Glutamatergic neuron (in vitro differentiated cells): ENCODE data around the gene TMEM121. TPM values are rescaled to one million over a fixed set of nuclear protein-coding genes. Genes with fewer than 3 reads are reported as not detected.
"Not testable (repeated sequence)": the region's sequence is repeated elsewhere in the genome, so short reads cannot be mapped to it uniquely, and the experiment has no call there.

ENCODE experiments used
- DNase-seq: peaks from one replicate; pipeline ENCODE4 v3.0.0; 2022
- H3K27ac Mint-ChIP-seq: one replicate; pipeline ENCODE4 v1.8.0; 2020; ENCODE audit warnings: mild to moderate bottlenecking, mixed read lengths, inconsistent platforms; ENCODE audit not compliant: unreplicated experiment
- H3K27me3 Mint-ChIP-seq: one replicate; pipeline ENCODE4 v1.8.0; 2020; ENCODE audit warnings: mild to moderate bottlenecking, moderate library complexity, mixed read lengths, inconsistent platforms; ENCODE audit not compliant: unreplicated experiment
- H3K36me3 Mint-ChIP-seq: one replicate; pipeline ENCODE4 v1.8.0; 2020; ENCODE audit warnings: mild to moderate bottlenecking, mixed read lengths, inconsistent platforms; ENCODE audit not compliant: unreplicated experiment
- H3K4me1 Mint-ChIP-seq: one replicate; pipeline ENCODE4 v1.8.0; 2020; ENCODE audit warnings: mild to moderate bottlenecking, low read depth, mixed read lengths, inconsistent platforms; ENCODE audit not compliant: unreplicated experiment
- H3K4me3 Mint-ChIP-seq: one replicate; pipeline ENCODE4 v1.8.0; 2020; ENCODE audit warnings: mild to moderate bottlenecking, mixed read lengths, inconsistent platforms; ENCODE audit not compliant: unreplicated experiment
- H3K9me3 Mint-ChIP-seq: one replicate; pipeline ENCODE4 v1.8.0; 2020; ENCODE audit warnings: mild to moderate bottlenecking, moderate library complexity, mixed read lengths, inconsistent platforms; ENCODE audit not compliant: unreplicated experiment
- total RNA-seq: library from RNA; stranded (reverse); fragmentation: NEBNext Ultra II Directional; extraction: Animal tissue kit (Norgen Biotek cat#: 25700); gene quantifications from one replicate; pipeline ENCODE4 v1.2.1, GENCODE V29; 2021; ENCODE audit not compliant: unreplicated experiment
- TF ChIP-seq, protein P1 (sequence below): fragments of 200-600 bp; sonication (generic); IDR thresholded peaks from one replicate; pipeline ENCODE4 v1.5.0; 2021; ENCODE audit not compliant: partially characterized antibody, unreplicated experiment

The TMEM121 gene
- total RNA-seq, 1 donor from 2014 or later, result 2.7 TPM

DNA sequence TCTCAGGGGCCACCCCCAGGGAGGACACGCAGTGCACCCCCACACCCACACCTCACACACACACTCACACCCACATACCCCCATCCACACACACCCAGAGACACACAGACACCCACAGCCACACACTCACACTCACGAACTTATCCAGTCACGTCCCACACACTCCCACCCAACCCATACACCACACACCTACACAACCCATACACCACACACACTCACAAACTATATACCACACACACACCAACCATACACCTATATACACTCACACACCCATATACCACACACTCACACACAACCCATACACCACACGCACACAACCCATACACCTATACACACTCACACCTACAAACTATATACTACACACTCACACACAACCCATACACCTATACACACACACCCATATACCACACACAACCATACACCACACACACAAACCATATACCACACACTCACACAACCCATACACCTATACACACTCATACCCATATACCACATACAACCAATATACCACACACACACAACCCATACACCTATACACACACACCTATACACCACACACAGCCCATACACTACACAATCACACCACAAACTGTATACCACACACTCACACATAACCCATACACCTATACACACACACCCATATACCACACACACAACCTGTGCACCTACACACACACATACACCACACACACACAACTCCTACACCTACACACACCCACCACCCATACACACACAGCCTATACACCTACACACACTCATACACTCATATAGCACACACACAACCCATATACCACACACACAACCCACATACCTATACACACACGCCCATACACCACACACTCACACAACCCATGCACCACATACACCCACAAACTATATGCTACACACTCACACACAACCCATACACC, 42.7 kb downstream of the TMEM121 start:
- Mint-ChIP-seq H3K4me3 (no peak overlapping the region), H3K27ac (no peak overlapping the region), H3K4me1 (no peaks in the 10 kb centered on the region), H3K36me3 (peaks cover 24% of the 10 kb centered on the region), H3K27me3 (peaks cover 26% of the 10 kb centered on the region), H3K9me3 (peaks cover 31% of the 10 kb centered on the region)
- TF ChIP-seq, protein P1, sequence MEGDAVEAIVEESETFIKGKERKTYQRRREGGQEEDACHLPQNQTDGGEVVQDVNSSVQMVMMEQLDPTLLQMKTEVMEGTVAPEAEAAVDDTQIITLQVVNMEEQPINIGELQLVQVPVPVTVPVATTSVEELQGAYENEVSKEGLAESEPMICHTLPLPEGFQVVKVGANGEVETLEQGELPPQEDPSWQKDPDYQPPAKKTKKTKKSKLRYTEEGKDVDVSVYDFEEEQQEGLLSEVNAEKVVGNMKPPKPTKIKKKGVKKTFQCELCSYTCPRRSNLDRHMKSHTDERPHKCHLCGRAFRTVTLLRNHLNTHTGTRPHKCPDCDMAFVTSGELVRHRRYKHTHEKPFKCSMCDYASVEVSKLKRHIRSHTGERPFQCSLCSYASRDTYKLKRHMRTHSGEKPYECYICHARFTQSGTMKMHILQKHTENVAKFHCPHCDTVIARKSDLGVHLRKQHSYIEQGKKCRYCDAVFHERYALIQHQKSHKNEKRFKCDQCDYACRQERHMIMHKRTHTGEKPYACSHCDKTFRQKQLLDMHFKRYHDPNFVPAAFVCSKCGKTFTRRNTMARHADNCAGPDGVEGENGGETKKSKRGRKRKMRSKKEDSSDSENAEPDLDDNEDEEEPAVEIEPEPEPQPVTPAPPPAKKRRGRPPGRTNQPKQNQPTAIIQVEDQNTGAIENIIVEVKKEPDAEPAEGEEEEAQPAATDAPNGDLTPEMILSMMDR, result no peak
- DNase-seq, result no peak

DNA sequence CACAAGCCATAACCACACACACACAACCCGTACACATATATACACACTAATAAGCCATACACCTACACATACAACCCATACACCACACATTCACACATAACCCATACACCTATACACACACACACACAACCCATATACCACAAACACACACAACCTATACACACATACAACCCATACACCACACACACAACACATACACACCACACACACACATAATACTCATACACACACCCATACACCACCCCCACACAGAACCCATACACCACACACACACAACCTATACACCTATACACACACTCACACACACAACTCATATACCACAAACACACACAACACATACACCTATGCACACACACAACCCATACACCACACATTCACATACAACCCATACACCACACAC, 44.1 kb downstream of the TMEM121 start:
- H3K27ac Mint-ChIP-seq, result no peak overlapping the region
- no peaks in the 10 kb centered on the region for H3K4me1 Mint-ChIP-seq
- no peak overlapping the region for H3K4me3 Mint-ChIP-seq
- peaks cover 26% of the 10 kb centered on the region for H3K9me3 Mint-ChIP-seq
- peaks cover 18% of the 10 kb centered on the region for H3K36me3 Mint-ChIP-seq
- H3K27me3 Mint-ChIP-seq, result peaks cover 22% of the 10 kb centered on the region
- TF ChIP-seq, protein P1, result no peak
- no peak for DNase-seq

DNA sequence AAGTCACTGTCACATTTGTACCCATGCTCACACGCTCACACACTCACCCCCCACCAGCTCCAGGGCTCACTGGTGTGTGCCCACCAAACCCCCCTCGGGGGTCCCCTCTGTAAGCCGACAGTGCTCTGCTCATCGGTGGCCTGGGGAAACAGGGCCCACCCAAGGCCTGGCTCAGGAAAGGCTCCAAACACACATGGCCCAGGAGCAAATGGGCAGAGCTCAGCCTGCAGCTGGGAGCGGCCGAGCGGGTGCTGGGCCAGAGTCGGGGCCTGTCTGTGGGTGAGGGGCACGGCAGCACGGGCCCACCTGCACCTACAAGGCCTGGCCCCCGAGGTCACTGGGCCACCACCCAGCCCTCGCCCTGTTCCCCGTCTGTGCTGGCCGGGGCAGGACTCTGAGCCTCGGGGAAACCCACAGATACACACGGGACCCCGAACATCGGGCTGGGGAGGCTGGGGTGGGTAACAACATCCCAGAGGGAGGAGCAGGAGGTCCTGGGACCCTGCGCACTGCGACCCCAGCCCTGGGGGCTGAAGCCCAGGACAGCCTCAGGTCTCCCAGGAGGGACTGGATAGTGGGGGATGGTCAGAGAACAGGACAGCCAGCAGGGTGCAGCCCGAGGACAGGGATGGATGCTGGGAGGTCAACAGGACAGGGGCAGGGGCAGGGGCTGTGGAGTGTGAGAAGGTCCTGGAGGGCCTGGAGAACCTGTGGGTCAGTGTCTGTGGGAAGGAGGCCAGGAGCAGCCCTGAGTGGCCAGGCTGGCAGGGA, 45.0 kb downstream of the TMEM121 start:
- not testable (repeated sequence) for H3K4me3 Mint-ChIP-seq, DNase-seq
- peaks cover 22% of the 10 kb centered on the region for H3K36me3 Mint-ChIP-seq

DNA sequence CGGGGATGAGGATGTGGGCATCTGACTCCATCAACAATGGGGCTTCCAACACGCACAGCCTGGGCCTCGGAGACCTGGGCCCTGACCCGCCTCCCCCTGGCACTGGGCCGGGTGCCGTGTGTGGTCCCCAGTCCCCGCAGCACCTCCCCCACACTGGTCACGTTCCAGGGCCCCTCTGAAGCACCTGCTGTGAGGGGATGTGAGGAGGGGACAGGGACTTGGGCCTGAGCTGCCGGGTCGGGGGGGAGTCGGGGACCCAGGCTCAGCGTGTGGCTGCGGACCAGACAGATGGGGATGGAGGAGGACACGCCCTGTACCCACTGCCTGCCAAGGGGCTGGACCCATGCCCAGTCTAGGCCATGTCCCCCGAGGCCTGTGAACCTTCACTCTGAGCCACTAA, 45.7 kb downstream of the TMEM121 start:
- H3K9me3 Mint-ChIP-seq, result peaks cover 36% of the 10 kb centered on the region
- H3K27me3 Mint-ChIP-seq, result peaks cover 31% of the 10 kb centered on the region
- H3K27ac Mint-ChIP-seq, H3K4me3 Mint-ChIP-seq, H3K4me1 Mint-ChIP-seq, DNase-seq: not testable (repeated sequence)
- peaks cover 28% of the 10 kb centered on the region for H3K36me3 Mint-ChIP-seq

More for the DNA sequence above, 45.0 kb downstream of the TMEM121 start:
- Mint-ChIP-seq H3K9me3 (peaks cover 30% of the 10 kb centered on the region), H3K27me3 (peaks cover 25% of the 10 kb centered on the region)
- not testable (repeated sequence) for H3K4me1 Mint-ChIP-seq, H3K27ac Mint-ChIP-seq

DNA sequence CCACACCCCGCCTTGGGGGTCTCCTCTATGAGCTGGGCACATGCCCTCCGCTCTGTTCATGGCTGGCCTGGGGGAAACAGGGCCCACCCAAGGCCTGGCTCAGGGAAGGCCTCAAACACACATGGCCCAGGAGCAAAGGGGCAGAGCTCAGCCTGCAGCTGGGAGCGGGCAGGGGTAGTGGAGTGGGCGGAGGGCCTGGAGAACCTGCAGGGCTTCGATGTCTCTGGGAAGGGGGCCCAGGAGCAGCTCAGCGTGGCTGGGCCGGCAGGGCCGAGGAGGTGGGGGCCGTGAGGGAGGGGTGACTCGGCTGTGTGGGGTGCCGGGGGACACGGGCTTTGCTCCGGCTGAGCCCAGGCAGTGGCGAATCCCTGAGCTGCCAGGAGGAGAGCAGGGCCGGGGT, 47.5 kb downstream of the TMEM121 start:
- not testable (repeated sequence) for DNase-seq
- peaks cover 31% of the 10 kb centered on the region for H3K36me3 Mint-ChIP-seq

DNA sequence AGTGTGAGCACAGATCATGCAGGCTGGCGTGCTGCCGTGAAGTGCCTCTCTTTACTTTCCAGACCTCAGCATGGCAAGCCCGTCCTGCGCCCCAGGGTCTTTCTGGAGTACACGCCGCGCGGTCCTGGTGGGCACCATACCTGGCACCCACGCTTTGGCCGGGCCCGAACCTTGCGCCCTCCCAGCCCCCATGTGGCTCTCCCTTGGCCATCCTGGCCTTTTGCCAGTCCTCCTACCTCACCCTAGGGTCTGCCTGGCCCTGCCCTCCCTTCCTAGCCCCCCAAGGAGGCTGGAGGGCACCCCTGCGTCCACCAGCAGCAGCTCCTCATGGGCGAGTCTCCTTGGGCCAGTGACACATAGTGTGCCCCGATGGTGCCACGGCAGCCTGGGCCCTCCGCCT, 48.0 kb downstream of the TMEM121 start:
- peaks cover 31% of the 10 kb centered on the region for H3K36me3 Mint-ChIP-seq
- DNase-seq, H3K4me3 Mint-ChIP-seq, H3K4me1 Mint-ChIP-seq, H3K27ac Mint-ChIP-seq: not testable (repeated sequence)
- peaks cover 36% of the 10 kb centered on the region for H3K9me3 Mint-ChIP-seq
- peaks cover 28% of the 10 kb centered on the region for H3K27me3 Mint-ChIP-seq

More for the DNA sequence above, 47.5 kb downstream of the TMEM121 start:
- H3K27me3 Mint-ChIP-seq, result peaks cover 33% of the 10 kb centered on the region
- not testable (repeated sequence) for H3K4me3 Mint-ChIP-seq, H3K27ac Mint-ChIP-seq, H3K4me1 Mint-ChIP-seq
- peaks cover 37% of the 10 kb centered on the region for H3K9me3 Mint-ChIP-seq

DNA sequence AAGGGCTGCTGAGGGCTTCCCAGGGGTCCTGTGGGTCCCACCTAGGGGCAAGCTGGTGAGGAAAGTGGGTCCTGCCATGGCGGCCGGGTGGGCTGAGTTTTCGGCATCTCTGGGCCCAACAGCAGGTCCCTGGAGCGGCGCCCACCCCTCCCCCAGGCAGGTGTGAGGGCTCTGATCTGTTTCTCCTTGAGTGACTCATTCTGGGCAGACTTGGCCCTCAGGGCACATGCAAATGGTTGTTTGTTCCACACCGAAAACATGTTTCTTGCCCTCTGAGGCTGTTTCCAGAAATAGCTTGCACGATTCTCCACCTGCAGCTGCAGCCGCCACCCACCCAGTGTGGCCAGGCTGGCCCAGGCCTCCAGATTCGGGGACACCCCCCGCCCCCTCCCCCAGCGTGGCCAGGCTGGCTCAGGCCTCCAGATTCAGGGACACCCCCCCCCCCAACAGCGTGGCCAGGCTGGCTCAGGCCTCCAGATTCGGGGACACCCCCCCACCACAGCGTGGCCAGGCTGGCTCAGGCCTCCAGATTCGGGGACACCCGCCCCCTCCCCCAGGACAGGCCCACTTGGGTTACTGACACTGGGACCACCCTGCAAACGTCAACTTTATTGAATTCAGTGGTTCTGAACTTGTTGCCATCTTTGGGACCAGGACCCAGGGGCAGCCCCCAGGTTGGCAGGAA, 48.8 kb downstream of the TMEM121 start:
- not testable (repeated sequence) for H3K27ac Mint-ChIP-seq, H3K4me1 Mint-ChIP-seq, DNase-seq, H3K4me3 Mint-ChIP-seq
- Mint-ChIP-seq H3K9me3 (peaks cover 32% of the 10 kb centered on the region), H3K36me3 (peaks cover 31% of the 10 kb centered on the region), H3K27me3 (peaks cover 28% of the 10 kb centered on the region)
